Colonic mucosa (tissue), 4 donors: ENCODE results near the gene IHH. TPM values are rescaled to one million over a fixed set of nuclear protein-coding genes. Genes with fewer than 3 reads are reported as not detected.
A peak's percentile ranks its signal among the peaks of the same experiment; 100 is the strongest.

Experiments used
- DNase-seq: peaks from one replicate; pipeline ENCODE4 v3.0.0-alpha.2; 2020
- H3K27ac ChIP-seq: fragments of 200-600 bp; one replicate; pipeline ENCODE4 v1.8.0; 2021
- H3K27me3 ChIP-seq: fragments of 200-600 bp; one replicate; pipeline ENCODE4 v1.8.0; 2021
- H3K36me3 ChIP-seq: fragments of 200-600 bp; one replicate; pipeline ENCODE4 v1.8.0; 2021
- H3K4me1 ChIP-seq: fragments of 200-600 bp; one replicate; pipeline ENCODE4 v1.8.0; 2021; ENCODE audit warnings: mild to moderate bottlenecking
- H3K4me3 ChIP-seq: fragments of 200-600 bp; one replicate; pipeline ENCODE4 v1.8.0; 2021
- H3K9ac ChIP-seq, 2 donors: one replicate each; pipeline ENCODE4 v1.7.0; 2013; ENCODE audit warnings: control low read depth in 2 of 2, low read depth in 2 of 2, low read length in 2 of 2
- H3K9me3 ChIP-seq: fragments of 200-600 bp; one replicate; pipeline ENCODE4 v1.8.0; 2021
- CTCF ChIP-seq: fragments of 200-600 bp; IDR thresholded peaks from one replicate; pipeline ENCODE4 v1.8.0; 2022; ENCODE audit warnings: antibody characterized with exemption, mild to moderate bottlenecking
- intact Hi-C: fragments of 100-400 bp; cut with DNase I; formaldehyde crosslinking; loops from one replicate; pipeline ENCODE4 v1.14.1; 2022
- total RNA-seq, 2 donors: library from RNA; stranded (reverse); fragmentation: NEBNext Ultra II Directional in 1 of 2; extraction: Animal tissue kit (Norgen Biotek cat#: 25700) in 1 of 2; gene quantifications; one replicate each; pipeline ENCODE4 v1.2.1, GENCODE V29; 2021
- donor health status: healthy.
- donor health status: DM: no; HTN: no; CAD: no.
- donor health status: DM: no; HTN: no; CAD: no.

The IHH gene
- total RNA-seq, 2 donors from 2014 or later, result 82.2 to 103 TPM

GRCh38 chr2:219081701-219082331, 21.1 kb upstream of the IHH start:
- intact Hi-C loops, result no loop called here
- Histone ChIP-seq H3K9me3 (no peaks in the 10 kb centered on the region), H3K27ac (peak overlapping the region; percentile 90), H3K4me1 (peaks cover 5% of the 10 kb centered on the region), H3K9ac (peak overlapping the region in 1 of 2 donors; percentile 35), H3K4me3 (no peak overlapping the region), H3K27me3 (no peaks in the 10 kb centered on the region), H3K36me3 (no peaks in the 10 kb centered on the region)
- peak; percentile 67 for DNase-seq
- no peak for TF ChIP-seq CTCF

- H3K27ac ChIP-seq, result peak overlapping the region; percentile 90
- no peak for DNase-seq
These were observed 20.4 kb upstream of the IHH start for GRCh38 chr2:219081096-219081495.

GRCh38 chr2:219079417-219079816, 18.7 kb upstream of the IHH start:
- Histone ChIP-seq H3K9ac (peak overlapping the region in 1 of 2 donors; percentile 35), H3K4me1 (peaks cover 5% of the 10 kb centered on the region), H3K9me3 (no peaks in the 10 kb centered on the region), H3K27me3 (no peaks in the 10 kb centered on the region), H3K36me3 (no peaks in the 10 kb centered on the region), H3K4me3 (no peak overlapping the region), H3K27ac (peak overlapping the region; percentile 85)
- intact Hi-C loops, result no loop called here
- no peak for TF ChIP-seq CTCF
- peak; percentile 87 for DNase-seq

More at GRCh38 chr2:219081096-219081495, 20.4 kb upstream of the IHH start:
- no peak overlapping the region for H3K4me3 ChIP-seq
- intact Hi-C loops, result no loop called here
- no peaks in the 10 kb centered on the region for H3K9me3 ChIP-seq
- H3K36me3 ChIP-seq, result no peaks in the 10 kb centered on the region
- no peaks in the 10 kb centered on the region for H3K27me3 ChIP-seq
- H3K9ac ChIP-seq, result peak overlapping the region in 1 of 2 donors; percentile 35
- TF ChIP-seq CTCF, result no peak
- peaks cover 5% of the 10 kb centered on the region for H3K4me1 ChIP-seq

GRCh38 chr2:219078951-219079350, 18.2 kb upstream of the IHH start:
- Histone ChIP-seq H3K4me3 (no peak overlapping the region), H3K9me3 (no peaks in the 10 kb centered on the region), H3K36me3 (no peaks in the 10 kb centered on the region), H3K9ac (peak overlapping the region in 1 of 2 donors; percentile 35), H3K27ac (peak overlapping the region; percentile 85), H3K4me1 (peaks cover 6% of the 10 kb centered on the region), H3K27me3 (no peaks in the 10 kb centered on the region)
- intact Hi-C loops, result no loop called here
- no peak for TF ChIP-seq CTCF
- no peak for DNase-seq

GRCh38 chr2:219078126-219078525, 17.4 kb upstream of the IHH start:
- H3K27me3 ChIP-seq, result no peaks in the 10 kb centered on the region
- no peaks in the 10 kb centered on the region for H3K36me3 ChIP-seq
- H3K27ac ChIP-seq, result peak overlapping the region; percentile 85
- DNase-seq, result no peak
- peaks cover 11% of the 10 kb centered on the region for H3K4me1 ChIP-seq
- H3K9ac ChIP-seq, result no peak overlapping the region
- TF ChIP-seq CTCF, result no peak
- intact Hi-C loops, result no loop called here
- H3K9me3 ChIP-seq, result no peaks in the 10 kb centered on the region
- H3K4me3 ChIP-seq, result no peak overlapping the region
